HepG2 (cell line): ENCODE data around the gene DROSHA. TPM values are rescaled to one million over a fixed set of nuclear protein-coding genes. Genes with fewer than 3 reads are reported as not detected.

Experiments used
- ATAC-seq: fragments of 200-7000 bp; cut with Tn5 transposase; 3 replicates; pipeline ENCODE4 v1.9.1; 2020; ENCODE audit warnings: mild to moderate bottlenecking, moderate library complexity
- BruUV-seq: library from RNA; stranded (reverse); fragments of 400-500 nt; replicated peaks from 2 replicates; lab custom pipeline; 2021; lab: Mats Ljungman, UMichigan
- CTCF ChIA-PET: fragments of 300-600 bp; formaldehyde crosslinking; extraction: SDS; loops from one replicate; lab custom pipeline; 2021; ENCODE audit warnings: low total read pairs, inconsistent platforms, low intra/inter-chr PET ratio; lab: Yijun Ruan, JAX
- POLR2A ChIA-PET: fragments of 350-600 bp; sonication (Branson Sonifier 250); formaldehyde crosslinking; loops from one replicate; lab custom pipeline; 2020; ENCODE audit warnings: antibody characterized with exemption, inconsistent platforms; lab: Yijun Ruan, JAX
- DNase-seq: peaks from one replicate; pipeline ENCODE4 v3.0.0-alpha.2; 2015; ENCODE audit warnings: low spot score
- FAIRE-seq: peaks from 3 replicates; lab custom pipeline; 2011; peaks lifted over from hg19 to GRCh38; lab: Jason Lieb, UNC
- H2AFZ ChIP-seq: one replicate; pipeline ENCODE4 v1.6.1; 2011; ENCODE audit warnings: low read length, inconsistent platforms
- H3K27ac ChIP-seq: fragments of 300-600 bp; 3 replicates; pipeline ENCODE4 v1.8.0; 2011; ENCODE audit warnings: mixed run types, mild to moderate bottlenecking, mixed read lengths, low read length, inconsistent platforms; ENCODE audit not compliant: insufficient read depth; ENCODE audit errors: extremely low read length
- H3K27me3 ChIP-seq, 2 experiments: fragments of 200-600 bp in 1 of 2; 2 replicates in 1 of 2; 3 replicates in 1 of 2; pipeline versions ENCODE4 v1.6.0 to v1.8.0; 2011; ENCODE audit warnings: low read length in 2 of 2, mild to moderate bottlenecking in 2 of 2, moderate library complexity in 2 of 2, inconsistent platforms in 1 of 2; ENCODE audit not compliant: insufficient read depth in 2 of 2, control insufficient read depth in 1 of 2
- H3K36me3 ChIP-seq, 2 experiments: fragments of 200-600 bp in 1 of 2; replicated peaks in 1 of 2; 2 replicates in 1 of 2; 3 replicates in 1 of 2; pipeline versions ENCODE4 v1.5.1 to v1.8.0; 2011; ENCODE audit warnings: low read length in 2 of 2, inconsistent platforms in 1 of 2; ENCODE audit not compliant: insufficient read depth in 2 of 2, control insufficient read depth in 1 of 2
- H3K4me1 ChIP-seq: 2 replicates; pipeline ENCODE4 v1.5.1; 2012; ENCODE audit warnings: low read length, inconsistent platforms; ENCODE audit not compliant: insufficient read depth
- H3K4me2 ChIP-seq: 2 replicates; pipeline ENCODE4 v1.6.0; 2011; ENCODE audit warnings: low read depth, low read length, inconsistent platforms
- H3K4me3 ChIP-seq, 3 experiments: fragments of 200-600 bp in 1 of 3; sonication (generic), shearing (Covaris generic) in 1 of 3; replicated peaks in 1 of 3; 2 replicates each; pipeline ENCODE4 v1.5.1; 2011 to 2016; ENCODE audit warnings: low read length in 3 of 3, inconsistent platforms in 2 of 3, low read depth in 2 of 3, mild to moderate bottlenecking in 2 of 3, control low read depth in 1 of 3, mixed read lengths in 1 of 3; ENCODE audit not compliant: insufficient read depth in 1 of 3
- H3K79me2 ChIP-seq: one replicate; pipeline ENCODE4 v1.6.1; 2011; ENCODE audit warnings: low read length, inconsistent platforms; ENCODE audit not compliant: insufficient read depth
- H3K9ac ChIP-seq: 2 replicates; pipeline ENCODE4 v1.6.0; 2011; ENCODE audit warnings: mild to moderate bottlenecking, low read depth, low read length, inconsistent platforms; ENCODE audit not compliant: insufficient read depth
- H3K9me3 ChIP-seq: 2 replicates; pipeline ENCODE4 v1.5.1; 2012; ENCODE audit warnings: mild to moderate bottlenecking, low read length
- H4K20me1 ChIP-seq: 2 replicates; pipeline ENCODE4 v1.6.0; 2011; ENCODE audit warnings: inconsistent platforms, mild to moderate bottlenecking, low read length, moderate library complexity; ENCODE audit not compliant: insufficient read depth
- ATAD3A ChIP-seq: sonication (generic); formaldehyde crosslinking; IDR thresholded peaks from 2 replicates; pipeline ENCODE4 v1.4.0; 2020; ENCODE audit warnings: missing genetic modification reagents
- CCDC6 ChIP-seq: sonication (generic); formaldehyde crosslinking; IDR thresholded peaks from 2 replicates; pipeline ENCODE4 v1.8.1; 2022; ENCODE audit warnings: mild to moderate bottlenecking, missing genetic modification reagents, moderate library complexity
- CREM ChIP-seq, 2 experiments: sonication (generic) in 1 of 2; formaldehyde crosslinking in 1 of 2; IDR thresholded peaks; 2 replicates each; pipeline versions ENCODE4 v1.4.0 to v1.6.1; 2016 to 2020; ENCODE audit warnings: antibody characterized with exemption in 1 of 2, mild to moderate bottlenecking in 1 of 2, missing genetic modification reagents in 1 of 2
- FIP1L1 ChIP-seq: fragments of 200-400 bp; formaldehyde crosslinking; IDR thresholded peaks from 2 replicates; pipeline ENCODE4 v1.6.1; 2018; ENCODE audit warnings: low read depth, mild to moderate bottlenecking, low read length, moderate library complexity, borderline replicate concordance; ENCODE audit not compliant: insufficient read depth
- HDAC1 ChIP-seq: sonication (generic); formaldehyde crosslinking; IDR thresholded peaks from 2 replicates; pipeline ENCODE4 v1.5.1; 2020; ENCODE audit warnings: mild to moderate bottlenecking, missing genetic modification reagents
- HMG20A ChIP-seq: IDR thresholded peaks from 2 replicates; pipeline ENCODE4 v1.6.1; 2016; ENCODE audit warnings: borderline replicate concordance
- HNF4A ChIP-seq: sonication (generic); formaldehyde crosslinking; IDR thresholded peaks from 2 replicates; pipeline ENCODE4 v1.4.0; 2020; ENCODE audit warnings: missing genetic modification reagents
- NFATC3 ChIP-seq: sonication (generic); formaldehyde crosslinking; IDR thresholded peaks from 2 replicates; pipeline ENCODE4 v1.5.1; 2020; ENCODE audit warnings: mild to moderate bottlenecking, missing genetic modification reagents
- SOX5 ChIP-seq: IDR thresholded peaks from 2 replicates; pipeline ENCODE4 v1.6.1; 2016; ENCODE audit warnings: borderline replicate concordance
- WIZ ChIP-seq: sonication (generic); formaldehyde crosslinking; IDR thresholded peaks from 2 replicates; pipeline ENCODE4 v1.5.1; 2020; ENCODE audit warnings: mild to moderate bottlenecking, missing genetic modification reagents
- ZNF24 ChIP-seq: fragments of 450-650 bp; IDR thresholded peaks from 2 replicates; pipeline ENCODE4 v1.6.1; 2017; ENCODE audit warnings: antibody characterized with exemption, mild to moderate bottlenecking
- ZNF33A ChIP-seq: sonication (generic); formaldehyde crosslinking; IDR thresholded peaks from 2 replicates; pipeline ENCODE4 v1.5.1; 2020; ENCODE audit warnings: missing genetic modification reagents, mild to moderate bottlenecking, moderate library complexity, borderline replicate concordance
- ZNF674 ChIP-seq: sonication (generic); formaldehyde crosslinking; IDR thresholded peaks from 2 replicates; pipeline ENCODE4 v1.5.0; 2020; ENCODE audit warnings: low read depth, mild to moderate bottlenecking, missing genetic modification reagents
- ZNF777 ChIP-seq: sonication (generic); formaldehyde crosslinking; IDR thresholded peaks from 2 replicates; pipeline ENCODE4 v1.4.0; 2020; ENCODE audit warnings: missing genetic modification reagents
- ZZZ3 ChIP-seq: sonication (generic); formaldehyde crosslinking; IDR thresholded peaks from 2 replicates; pipeline ENCODE4 v1.4.0; 2020; ENCODE audit warnings: missing genetic modification reagents, mild to moderate bottlenecking, borderline replicate concordance
- WGBS: methylation state at CpG from one replicate; pipeline ENCODE4 v1.1.6; 2017; ENCODE audit warnings: low lambda C conversion rate; 5-methylcytosine and 5-hydroxymethylcytosine counted together
- in situ Hi-C: cut with HindIII; loops from 2 replicates; pipeline ENCODE4 v1.10.0; 2017; ENCODE audit warnings: low pct_unique_long_range_greater_than_20kb; ENCODE audit not compliant: extremely low pct_ligation_motif_present
- intact Hi-C: fragments of 100-400 bp; cut with micrococcal nuclease; formaldehyde crosslinking; loops from one replicate; pipeline ENCODE4 v1.10.0; 2022; ENCODE audit not compliant: unreplicated experiment
- polyA plus RNA-seq, 8 experiments: library from polyadenylated mRNA; depleted of rRNA in 3 of 8; stranded (reverse) in 7 of 8; unstranded in 1 of 8; fragments of >200 nt; fragmentation: Illumina TruSeq in 4 of 8; extraction: Trizol in 4 of 8; gene quantifications; 2 replicates each; pipeline versions ENCODE4 v1.2.1 to v1.2.3, GENCODE V29; 2011 to 2016; ENCODE audit warnings: low read depth in 4 of 8, missing spikeins in 1 of 8, mixed read lengths in 1 of 8; ENCODE audit not compliant: insufficient read depth in 1 of 8
- total RNA-seq, 5 experiments: library from RNA; depleted of rRNA; stranded (reverse); fragments of >200 nt; fragmentation: Illumina TruSeq; extraction: Trizol; gene quantifications; 2 replicates each; pipeline ENCODE4 v1.2.3, GENCODE V29; 2016; ENCODE audit warnings: low read depth in 1 of 5
- TF ChIP-seq, protein P1 (sequence below): sonication (generic); formaldehyde crosslinking; IDR thresholded peaks from 2 replicates; pipeline ENCODE4 v1.5.0; 2020; ENCODE audit warnings: missing genetic modification reagents
- TF ChIP-seq, protein P2 (sequence below): sonication (generic); formaldehyde crosslinking; IDR thresholded peaks from 2 replicates; pipeline ENCODE4 v1.4.0; 2020; ENCODE audit warnings: low read depth, mild to moderate bottlenecking, missing genetic modification reagents
- TF ChIP-seq, protein P3 (sequence below): sonication (generic); formaldehyde crosslinking; IDR thresholded peaks from 2 replicates; pipeline ENCODE4 v1.4.0; 2020; ENCODE audit warnings: missing genetic modification reagents, borderline replicate concordance
- TF ChIP-seq, protein P4 (sequence below): sonication (generic); formaldehyde crosslinking; IDR thresholded peaks from 2 replicates; pipeline ENCODE4 v1.4.0; 2020; ENCODE audit warnings: missing genetic modification reagents, low read depth, mild to moderate bottlenecking, borderline replicate concordance

DROSHA gene
- total and polyA plus RNA-seq, 2 of the 13 experiments (the other 11 are each of a cell fraction or from before 2014, with no cell fraction given): 22.3 to 29.4 TPM

DNA sequence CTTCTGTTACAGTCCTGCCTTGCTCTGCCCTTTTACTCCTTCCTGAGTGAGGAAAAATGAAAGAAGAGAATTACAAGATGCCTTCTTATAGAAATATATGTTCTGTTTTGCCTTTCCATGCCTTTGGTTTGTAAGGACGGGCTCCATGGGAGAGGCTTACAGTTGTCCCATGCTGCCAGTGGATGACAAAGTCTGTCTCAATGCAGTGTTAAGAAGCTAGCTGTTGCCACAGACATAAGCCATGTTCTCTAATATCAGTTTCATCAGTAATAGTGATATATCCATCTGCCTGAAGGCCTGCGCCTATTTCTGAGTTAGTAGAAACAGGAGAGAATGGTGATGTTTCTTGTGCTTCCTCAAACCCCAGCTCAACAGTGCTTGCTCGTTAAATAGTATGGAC, 28.0 kb upstream of the DROSHA start:
- no peaks in the 10 kb centered on the region; a peak in 1 of 5 replicates for H3K36me3 ChIP-seq
- H3K27me3 ChIP-seq: no peaks in the 10 kb centered on the region
- no peaks in the 10 kb centered on the region for H3K79me2 ChIP-seq
- ChIA-PET CTCF (no interaction called here), POLR2A (no interaction called here)
- no peaks in the 10 kb centered on the region for H4K20me1 ChIP-seq
- ATAC-seq (no peak), DNase-seq (no peak), FAIRE-seq (no peak)
- no peak for TF ChIP-seq HNF4A (CRISPR knock-in tag)
- TF ChIP-seq ZNF674 (CRISPR knock-in tag): no peak
- TF ChIP-seq, protein P1, sequence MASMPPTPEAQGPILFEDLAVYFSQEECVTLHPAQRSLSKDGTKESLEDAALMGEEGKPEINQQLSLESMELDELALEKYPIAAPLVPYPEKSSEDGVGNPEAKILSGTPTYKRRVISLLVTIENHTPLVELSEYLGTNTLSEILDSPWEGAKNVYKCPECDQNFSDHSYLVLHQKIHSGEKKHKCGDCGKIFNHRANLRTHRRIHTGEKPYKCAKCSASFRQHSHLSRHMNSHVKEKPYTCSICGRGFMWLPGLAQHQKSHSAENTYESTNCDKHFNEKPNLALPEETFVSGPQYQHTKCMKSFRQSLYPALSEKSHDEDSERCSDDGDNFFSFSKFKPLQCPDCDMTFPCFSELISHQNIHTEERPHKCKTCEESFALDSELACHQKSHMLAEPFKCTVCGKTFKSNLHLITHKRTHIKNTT: no peak
- no peak for TF ChIP-seq SOX5
- no peak for TF ChIP-seq HDAC1 (CRISPR knock-in tag)
- no peak for TF ChIP-seq HMG20A (CRISPR knock-in tag)
- no peak for TF ChIP-seq ZNF24
- TF ChIP-seq WIZ (CRISPR knock-in tag): no peak
- no peak for TF ChIP-seq ATAD3A (CRISPR knock-in tag)
- TF ChIP-seq, protein P2, sequence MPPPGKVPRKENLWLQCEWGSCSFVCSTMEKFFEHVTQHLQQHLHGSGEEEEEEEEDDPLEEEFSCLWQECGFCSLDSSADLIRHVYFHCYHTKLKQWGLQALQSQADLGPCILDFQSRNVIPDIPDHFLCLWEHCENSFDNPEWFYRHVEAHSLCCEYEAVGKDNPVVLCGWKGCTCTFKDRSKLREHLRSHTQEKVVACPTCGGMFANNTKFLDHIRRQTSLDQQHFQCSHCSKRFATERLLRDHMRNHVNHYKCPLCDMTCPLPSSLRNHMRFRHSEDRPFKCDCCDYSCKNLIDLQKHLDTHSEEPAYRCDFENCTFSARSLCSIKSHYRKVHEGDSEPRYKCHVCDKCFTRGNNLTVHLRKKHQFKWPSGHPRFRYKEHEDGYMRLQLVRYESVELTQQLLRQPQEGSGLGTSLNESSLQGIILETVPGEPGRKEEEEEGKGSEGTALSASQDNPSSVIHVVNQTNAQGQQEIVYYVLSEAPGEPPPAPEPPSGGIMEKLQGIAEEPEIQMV: no peak
- TF ChIP-seq CREM (IDR thresholded peaks at IDR 0.05): no peak
- TF ChIP-seq CREM (CRISPR knock-in tag; IDR thresholded peaks at IDR 0.05): no peak
- TF ChIP-seq, protein P3, sequence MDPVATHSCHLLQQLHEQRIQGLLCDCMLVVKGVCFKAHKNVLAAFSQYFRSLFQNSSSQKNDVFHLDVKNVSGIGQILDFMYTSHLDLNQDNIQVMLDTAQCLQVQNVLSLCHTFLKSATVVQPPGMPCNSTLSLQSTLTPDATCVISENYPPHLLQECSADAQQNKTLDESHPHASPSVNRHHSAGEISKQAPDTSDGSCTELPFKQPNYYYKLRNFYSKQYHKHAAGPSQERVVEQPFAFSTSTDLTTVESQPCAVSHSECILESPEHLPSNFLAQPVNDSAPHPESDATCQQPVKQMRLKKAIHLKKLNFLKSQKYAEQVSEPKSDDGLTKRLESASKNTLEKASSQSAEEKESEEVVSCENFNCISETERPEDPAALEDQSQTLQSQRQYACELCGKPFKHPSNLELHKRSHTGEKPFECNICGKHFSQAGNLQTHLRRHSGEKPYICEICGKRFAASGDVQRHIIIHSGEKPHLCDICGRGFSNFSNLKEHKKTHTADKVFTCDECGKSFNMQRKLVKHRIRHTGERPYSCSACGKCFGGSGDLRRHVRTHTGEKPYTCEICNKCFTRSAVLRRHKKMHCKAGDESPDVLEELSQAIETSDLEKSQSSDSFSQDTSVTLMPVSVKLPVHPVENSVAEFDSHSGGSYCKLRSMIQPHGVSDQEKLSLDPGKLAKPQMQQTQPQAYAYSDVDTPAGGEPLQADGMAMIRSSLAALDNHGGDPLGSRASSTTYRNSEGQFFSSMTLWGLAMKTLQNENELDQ: no peak
- no peak for TF ChIP-seq ZNF33A
- TF ChIP-seq NFATC3 (CRISPR knock-in tag): no peak
- TF ChIP-seq ZZZ3: no peak
- TF ChIP-seq ZNF777 (CRISPR knock-in tag): no peak
- TF ChIP-seq CCDC6 (CRISPR knock-in tag): no peak
- TF ChIP-seq, protein P4, sequence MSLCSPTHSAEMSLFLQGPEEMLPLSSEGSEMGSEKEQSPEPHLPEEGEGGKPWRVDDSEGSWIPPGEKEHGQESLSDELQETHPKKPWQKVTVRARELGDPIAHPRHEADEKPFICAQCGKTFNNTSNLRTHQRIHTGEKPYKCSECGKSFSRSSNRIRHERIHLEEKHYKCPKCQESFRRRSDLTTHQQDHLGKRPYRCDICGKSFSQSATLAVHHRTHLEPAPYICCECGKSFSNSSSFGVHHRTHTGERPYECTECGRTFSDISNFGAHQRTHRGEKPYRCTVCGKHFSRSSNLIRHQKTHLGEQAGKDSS (CRISPR knock-in tag): no peak
- TF ChIP-seq FIP1L1: no peak
- H3K4me3 ChIP-seq: no peak overlapping the region
- peaks cover under 1% of the 10 kb centered on the region; the same call in 1 of the 2 replicates for H3K9me3 ChIP-seq
- H3K4me1 ChIP-seq: no peaks in the 10 kb centered on the region
- 83% methylated on average over 3 of the region's 3 CpGs for WGBS
- in situ Hi-C loops (no loop called here), intact Hi-C loops (no loop called here)
- H3K4me2 ChIP-seq: no peak overlapping the region
- BruUV-seq: no TSS peak
- no peak overlapping the region for H2AFZ ChIP-seq
- H3K27ac ChIP-seq: no peak overlapping the region
- H3K9ac ChIP-seq: no peak overlapping the region
